Fibroblast of mammary gland (primary cell): ENCODE measurements around the gene DNAH1.
A peak's percentile ranks its signal among the peaks of the same experiment; 100 is the strongest.

Source experiments
- DNase-seq: peaks from one replicate; pipeline ENCODE4 v3.0.0-alpha.2; 2010; ENCODE audit warnings: low read depth
- H3K4me3 ChIP-seq: 2 replicates; pipeline ENCODE4 v1.5.1; 2011; ENCODE audit warnings: low read depth, mild to moderate bottlenecking, low read length, moderate library complexity; ENCODE audit not compliant: control insufficient read depth
- TF ChIP-seq, protein P1 (sequence below): conservative IDR thresholded peaks from 2 replicates; pipeline ENCODE4 v1.5.1; 2011; ENCODE audit warnings: low read depth, low read length, inconsistent platforms; ENCODE audit not compliant: control insufficient read depth, insufficient read depth

DNAH1 gene

DNA sequence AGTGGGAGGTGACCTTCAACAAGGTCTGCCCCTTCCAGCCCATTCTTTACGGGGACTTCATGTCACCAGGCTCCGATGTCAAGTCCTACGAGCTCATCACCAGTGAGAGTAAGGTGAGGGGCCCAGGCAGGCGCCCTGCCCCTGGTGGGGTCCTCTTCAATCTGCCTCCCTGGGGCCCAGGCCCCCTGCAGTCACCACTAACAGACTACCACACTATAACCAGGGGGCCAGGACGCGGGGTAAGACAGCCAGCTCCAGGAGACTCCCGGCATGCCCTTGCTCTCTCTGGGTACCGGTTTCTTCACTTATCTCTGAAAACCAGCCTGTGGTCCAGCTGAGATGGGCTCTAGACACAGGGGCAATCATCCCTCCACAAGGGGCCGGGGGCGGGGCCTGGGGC is 63.9 kb downstream of the DNAH1 start:
- TF ChIP-seq, protein P1, sequence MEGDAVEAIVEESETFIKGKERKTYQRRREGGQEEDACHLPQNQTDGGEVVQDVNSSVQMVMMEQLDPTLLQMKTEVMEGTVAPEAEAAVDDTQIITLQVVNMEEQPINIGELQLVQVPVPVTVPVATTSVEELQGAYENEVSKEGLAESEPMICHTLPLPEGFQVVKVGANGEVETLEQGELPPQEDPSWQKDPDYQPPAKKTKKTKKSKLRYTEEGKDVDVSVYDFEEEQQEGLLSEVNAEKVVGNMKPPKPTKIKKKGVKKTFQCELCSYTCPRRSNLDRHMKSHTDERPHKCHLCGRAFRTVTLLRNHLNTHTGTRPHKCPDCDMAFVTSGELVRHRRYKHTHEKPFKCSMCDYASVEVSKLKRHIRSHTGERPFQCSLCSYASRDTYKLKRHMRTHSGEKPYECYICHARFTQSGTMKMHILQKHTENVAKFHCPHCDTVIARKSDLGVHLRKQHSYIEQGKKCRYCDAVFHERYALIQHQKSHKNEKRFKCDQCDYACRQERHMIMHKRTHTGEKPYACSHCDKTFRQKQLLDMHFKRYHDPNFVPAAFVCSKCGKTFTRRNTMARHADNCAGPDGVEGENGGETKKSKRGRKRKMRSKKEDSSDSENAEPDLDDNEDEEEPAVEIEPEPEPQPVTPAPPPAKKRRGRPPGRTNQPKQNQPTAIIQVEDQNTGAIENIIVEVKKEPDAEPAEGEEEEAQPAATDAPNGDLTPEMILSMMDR = no peak
- no peak for DNase-seq
- H3K4me3 ChIP-seq = no peak overlapping the region

DNA sequence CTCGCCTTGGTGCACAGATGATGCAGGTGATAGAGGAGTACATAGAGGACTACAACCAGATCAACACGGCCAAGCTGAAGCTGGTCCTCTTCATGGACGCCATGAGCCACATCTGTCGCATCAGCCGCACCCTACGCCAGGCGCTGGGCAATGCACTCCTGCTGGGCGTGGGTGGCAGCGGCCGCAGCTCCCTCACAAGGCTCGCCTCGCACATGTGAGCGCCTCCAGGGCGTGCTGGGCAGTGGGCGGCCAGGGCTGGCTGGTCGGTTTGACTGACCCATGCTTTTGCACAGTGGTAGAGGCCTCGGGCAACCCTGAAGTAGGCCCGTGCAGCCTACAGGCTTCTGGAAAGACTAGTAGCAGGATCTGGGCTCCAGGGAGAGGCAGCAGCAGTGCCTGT is 65.5 kb downstream of the DNAH1 start:
- H3K4me3 ChIP-seq = no peak overlapping the region
- TF ChIP-seq, protein P1 = no peak
- no peak for DNase-seq

DNA sequence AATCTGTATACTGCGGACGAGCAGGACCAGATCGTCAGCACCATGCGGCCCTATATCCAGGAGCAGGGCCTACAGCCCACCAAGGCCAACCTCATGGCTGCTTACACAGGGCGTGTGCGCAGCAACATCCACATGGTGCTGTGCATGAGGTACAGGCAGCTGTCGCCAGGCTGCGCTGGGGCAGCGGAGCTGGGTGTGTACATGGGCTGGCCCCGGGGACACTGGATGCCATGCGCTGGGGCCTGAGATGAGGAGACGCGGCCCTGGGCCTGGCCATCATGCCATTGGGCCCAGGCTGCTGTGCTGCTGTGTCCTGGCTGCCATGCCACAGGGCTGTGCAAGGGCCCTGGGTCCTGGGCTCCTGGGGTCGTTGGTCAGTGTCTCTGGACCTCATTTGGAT is 67.3 kb downstream of the DNAH1 start:
- TF ChIP-seq, protein P1 = no peak
- H3K4me3 ChIP-seq = no peak overlapping the region
- DNase-seq = no peak

DNA sequence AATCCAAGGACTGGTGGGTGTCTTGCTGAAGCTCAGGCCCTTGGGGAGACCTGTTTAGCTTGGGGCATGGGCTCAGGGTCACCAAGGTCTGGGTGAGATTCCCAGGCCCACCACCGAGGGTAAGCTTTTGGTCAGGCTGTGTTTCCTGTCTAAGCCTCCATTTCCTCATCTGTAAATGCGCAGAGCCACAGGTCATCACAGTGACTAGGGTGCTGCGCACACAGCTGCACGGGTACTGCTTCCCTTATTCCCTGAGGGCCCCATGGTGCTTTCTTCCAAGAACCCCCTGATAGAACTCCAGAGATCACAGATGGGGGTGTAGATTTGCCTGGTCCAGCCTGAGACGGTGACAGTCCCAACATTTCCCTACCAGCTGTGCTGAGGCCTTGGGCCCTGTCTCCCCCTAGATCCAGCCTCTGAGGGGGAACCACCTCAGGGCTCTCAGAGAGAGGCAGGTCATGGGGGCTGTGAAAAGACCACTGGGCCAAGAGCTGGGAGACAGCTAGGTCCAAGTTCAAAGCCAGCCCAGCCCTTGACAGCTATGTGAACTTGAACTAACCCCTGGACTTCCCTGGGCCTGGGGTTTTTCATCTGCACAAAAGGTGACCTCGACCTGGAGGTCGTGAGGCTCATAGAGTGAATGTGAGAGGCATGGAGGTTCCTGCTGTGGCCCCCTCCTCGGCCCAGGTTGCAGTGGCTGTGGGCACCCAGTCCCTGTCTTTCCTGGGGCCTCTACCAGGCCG is 68.1 kb downstream of the DNAH1 start:
- no peak for DNase-seq
- no peak overlapping the region for H3K4me3 ChIP-seq
- TF ChIP-seq, protein P1 = no peak

DNA sequence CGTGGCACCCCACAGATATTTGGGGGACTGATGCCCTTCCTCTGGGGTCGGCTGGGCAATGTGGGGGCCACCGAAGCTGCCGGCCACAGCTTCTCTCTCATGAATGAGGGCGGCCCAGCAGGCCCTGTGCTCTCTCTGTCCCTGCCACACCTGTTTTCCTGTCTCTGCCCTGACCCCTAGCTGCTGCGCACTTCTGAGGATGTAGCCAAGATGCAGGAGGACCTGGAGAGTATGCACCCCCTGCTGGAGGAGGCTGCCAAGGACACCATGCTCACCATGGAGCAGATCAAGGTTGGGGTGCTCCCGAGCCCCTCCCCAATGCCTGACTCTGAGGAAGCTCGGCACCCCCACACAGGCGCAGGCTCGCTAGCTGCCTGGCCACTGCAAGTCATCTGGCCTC is 69.0 kb downstream of the DNAH1 start:
- DNase-seq = peak; percentile 37
- TF ChIP-seq, protein P1 = peak; percentile 54
- H3K4me3 ChIP-seq = no peak overlapping the region

DNA sequence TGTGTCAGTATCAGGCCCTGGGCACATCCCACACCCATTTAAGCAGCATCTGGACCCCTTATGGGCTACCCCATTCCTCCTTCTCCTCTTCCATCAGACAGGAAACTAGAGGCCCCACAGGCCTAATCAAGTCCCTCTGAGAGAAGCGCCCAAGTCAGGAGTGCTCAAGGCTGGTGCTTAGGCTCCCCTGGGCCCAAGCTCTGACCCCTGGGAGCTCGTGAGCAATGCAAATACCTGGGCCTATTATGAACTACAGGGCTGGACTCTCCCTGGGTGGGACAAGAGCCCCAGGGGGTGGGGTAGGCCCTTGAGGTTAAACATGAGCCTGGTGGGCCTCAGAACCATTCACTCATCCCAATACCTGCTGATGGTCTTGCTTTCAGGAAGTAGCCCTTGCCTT is 71.4 kb downstream of the DNAH1 start:
- DNase-seq = no peak
- TF ChIP-seq, protein P1 = no peak
- no peak overlapping the region for H3K4me3 ChIP-seq

DNA sequence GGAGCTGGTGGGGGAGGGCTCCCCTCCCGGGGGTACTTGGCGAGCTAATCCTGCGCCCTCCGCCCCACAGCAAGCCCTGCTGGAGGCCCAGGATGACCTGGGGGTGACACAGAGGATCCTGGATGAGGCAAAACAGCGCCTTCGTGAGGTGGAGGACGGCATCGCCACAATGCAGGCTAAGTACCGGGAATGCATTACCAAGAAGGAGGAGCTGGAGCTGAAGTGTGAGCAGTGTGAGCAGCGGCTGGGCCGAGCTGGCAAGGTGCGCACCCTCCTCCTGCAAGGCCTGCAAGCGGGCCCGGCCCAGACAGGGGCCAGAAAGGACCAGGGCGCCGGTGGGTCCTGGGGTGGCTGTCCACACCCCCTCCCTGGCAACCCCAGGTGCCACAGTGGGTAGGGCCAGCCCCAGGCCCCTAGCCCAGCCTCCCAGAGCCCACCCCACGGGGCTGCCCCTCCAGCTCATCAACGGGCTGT is 72.3 kb downstream of the DNAH1 start:
- DNase-seq = no peak
- H3K4me3 ChIP-seq = no peak overlapping the region
- TF ChIP-seq, protein P1 = no peak
